ENCODE results near the gene SLC7A9.
A peak's percentile ranks its signal among the peaks of the same experiment; 100 is the strongest.
"Not testable (repeated sequence)": the region's sequence is repeated elsewhere in the genome, so short reads cannot be mapped to it uniquely, and the experiment has no call there.

The SLC7A9 gene

GRCh38 chr19:32862741-32863140 lies 6.8 kb downstream of the SLC7A9 start:
- no peak for DNase-seq

DNA sequence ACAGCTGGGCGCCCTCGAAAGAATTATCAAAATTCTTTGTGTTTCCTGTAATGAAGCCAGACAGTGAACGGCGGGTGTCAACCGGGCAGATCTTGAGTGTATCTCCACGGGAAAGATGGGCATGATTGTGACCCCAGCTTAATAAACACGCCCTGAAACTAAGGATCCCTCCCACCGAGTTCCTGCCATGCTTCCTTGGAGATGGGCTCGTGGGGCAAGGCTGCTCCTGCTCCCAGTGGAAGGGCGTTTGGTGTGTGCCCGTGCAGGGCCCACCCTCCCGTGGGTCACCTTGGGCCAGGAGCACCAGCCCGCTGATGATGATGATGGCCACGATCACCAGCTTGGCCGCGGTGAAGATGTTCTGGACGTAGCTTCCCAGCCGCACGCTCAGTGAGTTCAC lies 7.4 kb downstream of the SLC7A9 start:
- no peak for DNase-seq

GRCh38 chr19:32861596-32861995 lies 8.0 kb downstream of the SLC7A9 start:
- no peak for DNase-seq

GRCh38 chr19:32859591-32859990 lies 10.0 kb downstream of the SLC7A9 start:
- no peak for DNase-seq

DNA sequence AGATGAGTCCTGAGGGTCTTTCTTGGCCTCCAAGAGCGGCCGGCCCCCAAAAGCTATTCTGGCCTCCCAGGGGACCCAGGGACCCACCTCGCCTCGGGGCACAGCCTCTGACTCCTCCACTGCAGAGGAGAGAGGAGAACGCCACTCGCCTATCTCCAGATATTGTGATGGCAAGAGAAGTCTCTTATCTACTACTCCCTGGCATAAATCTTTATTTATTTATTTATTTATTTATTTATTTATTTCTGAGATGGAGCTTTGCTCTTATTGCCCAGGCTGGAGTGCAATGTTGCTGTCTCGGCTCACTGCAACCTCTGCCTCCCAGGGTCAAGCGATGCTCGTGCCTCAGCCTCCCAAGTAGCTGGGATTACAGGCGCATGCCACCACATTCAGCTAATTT lies 11.0 kb downstream of the SLC7A9 start:
- no peak for DNase-seq

- no peak for DNase-seq
Observed at GRCh38 chr19:32858155-32858554, 11.4 kb downstream of the SLC7A9 start.

DNA sequence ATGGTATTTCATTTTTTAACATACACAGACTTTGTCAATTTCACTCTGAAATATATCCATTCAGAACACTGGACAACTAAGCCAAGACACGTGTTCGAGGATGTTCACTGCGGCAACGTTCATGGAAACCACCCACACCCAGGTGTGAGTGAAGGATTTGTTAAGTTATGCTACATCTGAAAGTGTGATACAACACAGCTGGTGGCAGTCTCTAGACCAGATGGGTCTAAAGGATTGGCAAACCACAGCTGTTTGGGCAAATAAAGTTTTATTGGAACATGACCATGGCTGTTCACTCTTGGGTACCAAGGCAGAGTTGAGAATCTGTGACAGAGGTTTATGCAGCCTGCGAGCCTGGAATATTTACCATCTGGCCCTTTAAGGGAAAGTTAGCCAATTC lies 12.0 kb downstream of the SLC7A9 start:
- DNase-seq = no peak

GRCh38 chr19:32856818-32857217 lies 12.7 kb downstream of the SLC7A9 start:
- DNase-seq = not testable (repeated sequence)

DNA sequence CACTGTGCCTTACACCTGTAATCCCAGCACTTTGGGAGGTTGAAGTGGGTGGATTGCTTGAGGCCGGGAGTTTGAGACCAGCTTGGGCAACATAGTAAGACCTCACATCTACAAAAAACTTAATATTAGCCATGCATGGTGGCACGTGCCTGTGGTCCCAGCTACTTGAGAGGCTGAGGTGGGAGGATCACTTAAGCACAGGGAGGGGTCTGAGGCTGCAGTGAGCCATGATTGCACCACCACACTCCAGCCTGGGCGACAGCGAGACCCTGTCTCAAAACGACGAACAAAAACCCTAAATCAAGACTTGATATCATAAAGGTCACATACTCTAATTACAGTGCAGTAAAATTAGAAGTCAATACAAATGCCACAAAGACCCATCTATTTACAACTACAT lies 17.4 kb downstream of the SLC7A9 start:
- DNase-seq = no peak

DNA sequence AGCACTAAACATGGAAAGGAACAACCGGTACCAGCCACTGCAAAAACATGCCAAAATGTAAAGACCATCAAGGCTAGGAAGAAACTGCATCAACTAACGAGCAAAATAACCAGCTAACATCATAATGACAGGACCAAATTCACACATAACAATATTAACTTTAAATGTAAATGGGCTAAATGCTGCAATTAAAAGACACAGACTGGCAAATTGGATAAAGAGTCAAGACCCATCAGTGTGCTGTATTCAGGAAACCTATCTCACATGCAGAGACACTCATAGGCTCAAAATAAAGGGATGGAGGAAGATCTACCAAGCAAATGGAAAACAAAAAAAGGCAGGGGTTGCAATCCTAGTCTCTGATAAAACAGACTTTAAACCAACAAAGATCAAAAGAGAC lies 21.5 kb downstream of the SLC7A9 start:
- not testable (repeated sequence) for DNase-seq

DNA sequence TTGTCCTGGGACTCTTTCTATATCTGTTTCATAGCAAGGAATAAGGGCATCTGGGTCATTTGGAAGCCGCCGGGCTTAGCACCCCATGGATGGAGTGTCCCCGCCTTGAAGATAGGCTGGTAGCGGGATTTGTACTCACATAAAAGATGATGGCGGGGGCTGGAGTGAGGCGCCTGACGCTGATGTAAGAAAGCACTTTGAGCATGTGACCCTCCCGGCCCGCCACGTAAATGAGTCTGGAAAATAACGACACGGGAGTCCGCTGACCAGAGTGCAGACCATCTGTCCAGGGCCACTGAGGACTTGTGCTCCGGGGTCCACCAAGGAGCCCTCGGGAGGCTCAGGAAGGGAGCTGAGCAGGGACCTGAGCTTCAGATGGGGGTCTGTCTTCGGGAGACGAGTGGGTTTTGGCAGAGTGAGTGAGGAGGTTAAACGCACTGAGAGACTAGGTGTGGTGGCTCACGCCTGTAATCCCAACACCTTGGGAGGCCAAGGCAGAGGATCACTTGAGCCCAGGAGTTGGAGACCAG lies 25.8 kb downstream of the SLC7A9 start:
- DNase-seq = no peak

DNA sequence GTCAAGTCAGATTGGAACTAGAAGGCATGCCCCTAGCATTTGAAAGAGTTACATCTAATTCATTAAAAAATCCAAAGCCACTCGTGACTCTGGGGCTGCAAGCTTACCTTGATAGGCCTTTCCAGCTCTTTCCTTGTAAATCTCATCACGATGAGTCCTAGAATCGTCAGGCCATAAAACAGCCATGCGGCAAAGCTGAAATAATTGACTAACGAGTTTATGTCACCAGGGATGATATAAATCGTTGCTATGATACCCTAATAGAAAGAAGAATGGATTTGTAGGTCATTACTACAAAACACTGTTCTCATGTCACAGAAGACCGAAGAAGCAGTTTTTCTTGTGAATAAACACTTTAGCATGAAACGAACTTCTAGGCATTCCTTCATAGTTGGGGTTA lies 27.5 kb downstream of the SLC7A9 start:
- DNase-seq = no peak

- no peak for DNase-seq
Observed at GRCh38 chr19:32837531-32837930, 32.0 kb downstream of the SLC7A9 start.

DNA sequence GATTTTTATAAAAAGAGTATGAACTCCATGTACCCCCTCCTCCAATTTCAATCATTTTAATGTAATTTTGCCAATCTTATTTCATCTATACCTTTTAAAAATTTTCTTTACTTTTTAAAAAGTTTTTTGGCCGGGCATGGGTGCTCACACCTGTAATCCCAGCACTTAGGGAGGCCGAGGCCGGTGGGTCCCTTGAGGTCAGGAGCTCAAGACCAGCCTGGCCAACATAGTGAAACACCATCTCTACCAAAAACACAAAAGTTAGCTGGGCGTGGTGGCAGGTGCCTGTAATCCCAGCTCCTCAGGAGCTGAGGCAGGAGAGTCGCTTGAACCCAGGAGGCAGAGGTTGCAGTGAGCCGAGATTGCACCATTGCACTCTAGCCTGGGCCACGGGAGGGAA lies 36.2 kb downstream of the SLC7A9 start:
- not testable (repeated sequence) for DNase-seq

DNA sequence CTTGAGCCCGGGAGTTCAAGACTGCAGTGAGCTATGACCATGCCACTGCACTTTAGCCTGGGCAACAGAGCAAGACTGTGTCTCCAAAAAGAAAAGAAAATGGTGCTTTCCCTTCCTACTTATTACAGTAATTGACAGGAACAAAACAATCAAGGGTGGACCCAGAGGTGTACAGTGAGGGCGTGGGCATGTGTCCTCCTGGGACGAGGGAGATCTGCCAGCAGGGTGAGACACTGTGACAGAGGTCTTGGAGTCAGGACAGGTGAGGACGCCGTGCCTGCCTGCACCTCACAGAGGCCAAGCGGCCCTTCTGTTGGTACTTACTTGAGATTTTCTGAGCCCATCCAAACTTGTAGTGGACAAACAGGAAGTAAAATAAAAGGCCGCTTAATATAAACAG lies 36.7 kb downstream of the SLC7A9 start:
- not testable (repeated sequence) for DNase-seq

DNA sequence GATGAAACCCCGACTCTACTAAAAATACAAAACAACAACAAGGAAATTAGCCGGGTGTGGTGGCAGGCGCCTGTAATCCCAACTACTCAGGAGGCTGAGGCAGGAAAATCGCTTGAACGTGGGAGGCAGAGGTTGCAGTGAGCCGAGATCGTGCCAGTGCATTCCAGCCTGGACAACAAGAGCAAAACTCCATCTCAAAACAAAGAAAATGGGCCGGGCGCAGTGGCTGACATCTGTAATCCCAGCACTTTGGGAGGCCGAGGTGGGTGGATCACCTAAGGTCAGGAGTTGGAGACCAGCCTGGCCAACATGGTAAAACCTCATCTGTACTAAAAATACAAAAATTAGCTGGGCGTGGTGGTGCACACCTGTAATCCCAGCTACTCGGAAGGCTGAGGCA lies 37.5 kb downstream of the SLC7A9 start:
- DNase-seq = not testable (repeated sequence)

DNA sequence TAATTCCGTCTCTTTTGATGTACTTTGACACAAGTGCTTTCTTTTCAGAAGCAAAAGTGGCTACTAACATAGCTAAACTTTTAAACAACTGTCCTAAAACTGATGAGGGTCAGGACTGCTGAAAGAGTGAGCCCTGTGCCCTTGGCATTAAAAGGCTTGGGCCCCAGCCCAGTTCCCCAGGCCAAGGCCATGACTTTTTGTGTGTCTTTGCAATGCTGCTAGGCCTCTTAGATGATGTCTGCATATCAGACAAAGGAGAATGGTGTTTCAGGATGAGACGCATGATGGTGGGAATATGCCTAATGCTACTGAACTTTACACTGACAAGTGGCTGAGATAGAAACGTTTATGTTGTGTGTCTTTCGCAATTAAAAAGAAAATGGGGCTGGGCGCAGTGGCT lies 38.0 kb downstream of the SLC7A9 start:
- DNase-seq = no peak

- DNase-seq = peak; percentile 64
Observed at GRCh38 chr19:32830231-32831014, 39.1 kb downstream of the SLC7A9 start.

DNA sequence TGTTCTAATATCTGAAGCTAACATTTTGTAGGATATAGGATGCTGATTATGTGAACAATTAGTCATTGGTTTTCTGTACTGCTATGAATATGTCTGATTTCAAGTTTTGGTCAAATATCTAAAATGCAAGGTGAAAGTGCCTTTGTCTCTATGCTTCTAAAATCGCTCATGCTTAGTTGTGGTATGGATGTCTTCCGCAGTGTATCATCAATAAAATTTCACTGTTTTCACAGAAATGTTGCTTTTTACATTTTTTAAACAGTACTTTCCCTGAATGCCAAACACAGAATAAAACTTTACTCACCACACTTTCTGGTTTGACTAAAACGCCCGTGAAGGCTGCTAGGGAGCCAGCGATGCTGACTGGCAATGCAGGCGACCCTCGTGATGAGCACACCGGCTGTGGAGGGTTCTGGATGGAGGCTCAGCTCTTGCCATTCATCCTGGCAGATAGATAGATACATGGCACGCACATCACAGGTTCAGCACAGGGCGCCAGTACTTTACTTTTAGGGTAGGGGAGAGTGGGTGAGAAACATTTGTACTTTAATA lies 40.1 kb downstream of the SLC7A9 start:
- no peak for DNase-seq

DNA sequence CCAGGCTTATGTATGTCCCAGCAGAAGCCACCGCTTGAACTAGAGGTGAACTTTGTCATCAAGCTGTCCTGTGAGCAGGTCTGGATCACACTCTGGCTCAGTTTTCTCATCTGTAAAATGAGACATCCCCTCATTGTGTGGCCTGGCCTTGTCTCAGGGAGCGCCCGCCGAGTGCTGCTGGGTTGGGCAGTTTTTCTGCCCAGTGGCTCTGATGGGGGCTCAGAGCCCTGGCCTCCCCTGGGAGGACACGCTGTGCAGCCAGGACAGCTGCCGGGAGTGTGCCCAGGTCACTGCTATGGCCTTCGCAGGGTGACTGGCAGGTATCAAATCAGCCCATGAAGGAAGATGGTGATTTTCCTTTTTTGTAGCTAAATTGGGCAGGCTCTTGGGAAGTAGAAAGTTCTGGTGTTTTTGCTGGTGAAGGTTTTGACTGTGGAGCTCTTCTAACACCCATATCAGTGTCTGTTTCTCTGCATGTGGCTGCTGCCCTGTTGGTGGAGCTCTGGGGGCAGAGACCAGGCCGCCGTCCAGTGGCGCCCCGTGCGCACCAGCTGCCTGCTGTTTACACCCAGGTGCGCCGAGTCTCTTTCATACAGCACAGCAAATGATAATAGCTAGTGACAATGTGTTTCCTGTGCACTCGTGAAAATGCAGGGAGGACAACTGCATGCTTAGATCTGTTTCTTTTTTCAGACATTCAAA lies 40.8 kb downstream of the SLC7A9 start:
- no peak for DNase-seq

- DNase-seq = no peak
Observed at GRCh38 chr19:32828139-32828538, 41.4 kb downstream of the SLC7A9 start.

- no peak for DNase-seq
Observed at GRCh38 chr19:32824916-32825608, 44.5 kb downstream of the SLC7A9 start.

GRCh38 chr19:32824191-32824751 lies 45.3 kb downstream of the SLC7A9 start:
- DNase-seq = no peak
